Fibroblast of villous mesenchyme (primary cell): Measurements from ENCODE around the gene NAPEPLD. TPM values are rescaled to one million over a fixed set of nuclear protein-coding genes. Genes with fewer than 3 reads are reported as not detected.
"Not testable (repeated sequence)": the region's sequence is repeated elsewhere in the genome, so short reads cannot be mapped to it uniquely, and the experiment has no call there.

Experiments used
- DNase-seq: peaks from one replicate; pipeline ENCODE4 v3.0.0-alpha.2; 2010; ENCODE audit warnings: low read depth
- H3K4me3 ChIP-seq: 2 replicates; pipeline ENCODE4 v1.5.1; 2011; ENCODE audit warnings: low read depth, mild to moderate bottlenecking, low read length
- total RNA-seq: library from RNA; depleted of rRNA; stranded (reverse); fragments of >200 nt; gene quantifications from 2 replicates; pipeline ENCODE4 v1.2.3, GENCODE V29; 2012
- TF ChIP-seq, protein P1 (sequence below): IDR thresholded peaks from 2 replicates; pipeline ENCODE4 v1.5.1; 2012; ENCODE audit warnings: low read depth, mild to moderate bottlenecking, low read length; ENCODE audit not compliant: insufficient read depth

NAPEPLD gene
- total RNA-seq, 1 donor, result 6.5 TPM

DNA sequence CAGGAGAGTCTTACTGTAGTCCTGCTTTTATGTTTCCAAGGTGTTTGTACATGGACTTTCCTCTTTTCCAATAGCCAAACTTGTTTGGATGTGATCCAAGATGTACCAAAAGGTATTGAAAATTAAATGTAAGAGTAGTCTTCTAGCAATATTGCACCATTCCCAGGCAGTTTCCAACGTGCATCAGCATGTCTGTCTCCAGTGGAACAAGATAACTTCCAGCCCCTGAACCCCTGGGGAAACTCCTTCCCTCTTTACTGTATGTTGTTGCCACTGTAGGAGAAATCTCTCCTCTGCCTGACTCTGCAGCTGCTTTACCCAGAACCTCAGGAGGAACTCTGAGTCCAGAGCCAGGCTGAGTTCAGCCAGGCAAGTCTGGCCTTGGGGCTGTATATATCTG, 55.5 kb downstream of the NAPEPLD start:
- no peak for DNase-seq
- TF ChIP-seq, protein P1, sequence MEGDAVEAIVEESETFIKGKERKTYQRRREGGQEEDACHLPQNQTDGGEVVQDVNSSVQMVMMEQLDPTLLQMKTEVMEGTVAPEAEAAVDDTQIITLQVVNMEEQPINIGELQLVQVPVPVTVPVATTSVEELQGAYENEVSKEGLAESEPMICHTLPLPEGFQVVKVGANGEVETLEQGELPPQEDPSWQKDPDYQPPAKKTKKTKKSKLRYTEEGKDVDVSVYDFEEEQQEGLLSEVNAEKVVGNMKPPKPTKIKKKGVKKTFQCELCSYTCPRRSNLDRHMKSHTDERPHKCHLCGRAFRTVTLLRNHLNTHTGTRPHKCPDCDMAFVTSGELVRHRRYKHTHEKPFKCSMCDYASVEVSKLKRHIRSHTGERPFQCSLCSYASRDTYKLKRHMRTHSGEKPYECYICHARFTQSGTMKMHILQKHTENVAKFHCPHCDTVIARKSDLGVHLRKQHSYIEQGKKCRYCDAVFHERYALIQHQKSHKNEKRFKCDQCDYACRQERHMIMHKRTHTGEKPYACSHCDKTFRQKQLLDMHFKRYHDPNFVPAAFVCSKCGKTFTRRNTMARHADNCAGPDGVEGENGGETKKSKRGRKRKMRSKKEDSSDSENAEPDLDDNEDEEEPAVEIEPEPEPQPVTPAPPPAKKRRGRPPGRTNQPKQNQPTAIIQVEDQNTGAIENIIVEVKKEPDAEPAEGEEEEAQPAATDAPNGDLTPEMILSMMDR, result no peak
- no peak overlapping the region for H3K4me3 ChIP-seq

DNA sequence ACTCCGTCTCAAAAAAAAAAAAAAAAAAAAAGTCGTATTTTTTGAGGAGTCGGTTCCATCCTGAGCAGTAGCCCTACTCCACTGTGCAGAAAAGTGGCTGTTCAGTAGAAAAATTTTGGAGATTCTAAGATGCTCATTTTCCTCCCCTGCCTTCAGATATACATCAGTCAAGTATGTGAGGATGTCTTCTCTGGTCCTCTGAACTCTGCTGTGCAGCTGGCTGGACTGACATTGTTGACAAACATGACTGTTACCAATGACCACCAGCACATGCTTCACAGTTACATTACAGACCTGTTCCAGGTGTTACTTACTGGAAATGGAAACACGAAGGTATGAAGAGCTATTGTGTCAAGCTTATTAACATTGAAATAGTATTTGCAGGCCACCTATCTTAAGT, 56.6 kb downstream of the NAPEPLD start:
- not testable (repeated sequence) for H3K4me3 ChIP-seq, DNase-seq

DNA sequence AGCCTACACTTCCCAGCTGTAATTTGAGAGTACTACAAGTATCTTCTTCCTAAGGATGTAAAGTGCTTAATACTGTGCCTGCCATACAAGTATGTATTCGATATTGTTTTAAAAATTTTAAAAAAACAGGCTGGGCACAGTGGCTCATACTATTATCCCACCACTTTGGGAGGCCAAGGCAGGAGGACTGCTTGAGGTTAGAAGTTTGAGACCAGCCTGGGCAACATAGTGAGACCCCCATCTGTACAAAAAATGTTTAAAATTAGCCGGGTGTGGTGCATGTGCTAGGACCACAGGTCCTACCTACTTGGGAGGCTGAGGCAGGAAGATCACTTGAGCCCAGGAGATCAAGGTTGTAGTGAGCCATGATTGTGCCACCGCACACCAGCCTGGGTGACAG, 65.7 kb downstream of the NAPEPLD start:
- TF ChIP-seq, protein P1, result no peak
- no peak overlapping the region for H3K4me3 ChIP-seq

DNA sequence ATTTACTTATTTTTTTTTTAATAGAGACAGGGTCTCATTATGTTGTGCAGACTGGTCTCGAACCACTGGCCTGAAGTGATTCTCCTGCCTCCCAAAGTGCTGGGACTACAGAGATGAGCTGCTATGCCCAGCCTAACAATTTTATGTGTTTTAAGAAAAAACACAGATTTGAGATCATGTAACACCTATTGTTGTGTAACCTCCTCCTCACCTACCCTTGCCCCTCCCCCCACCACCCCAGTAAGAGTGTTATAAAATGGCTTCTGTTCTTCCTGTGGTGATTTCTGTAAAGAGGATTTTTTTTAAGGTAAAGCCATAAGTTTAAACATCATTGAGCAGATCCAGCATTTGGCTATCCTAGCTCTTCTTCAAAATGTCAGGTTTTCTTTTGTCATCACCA, 66.4 kb downstream of the NAPEPLD start:
- no peak overlapping the region for H3K4me3 ChIP-seq
- TF ChIP-seq, protein P1, result no peak

More for the DNA sequence above, 65.7 kb downstream of the NAPEPLD start:
- DNase-seq, result no peak

DNA sequence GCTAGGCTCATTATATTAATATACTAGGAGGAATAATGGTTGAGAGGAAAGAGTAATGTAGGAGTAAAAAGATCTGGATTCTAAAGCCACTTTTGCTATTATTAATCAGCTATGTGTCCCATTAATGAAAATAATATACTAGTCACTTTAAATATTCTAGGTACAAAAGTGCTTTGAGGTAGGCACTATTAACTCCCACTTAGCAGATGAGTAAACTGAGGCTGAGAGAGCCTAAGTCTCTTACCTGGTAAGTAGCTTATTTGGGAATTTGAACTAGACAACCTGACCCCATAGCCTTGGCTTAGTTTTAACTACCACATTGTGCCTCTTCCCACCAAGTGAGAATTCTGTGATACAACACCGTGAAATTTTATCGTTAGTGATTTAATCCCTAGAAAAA, 68.0 kb downstream of the NAPEPLD start:
- no peak for DNase-seq
- TF ChIP-seq, protein P1, result no peak
- H3K4me3 ChIP-seq, result no peak overlapping the region

More for the DNA sequence above, 66.4 kb downstream of the NAPEPLD start:
- no peak for DNase-seq

DNA sequence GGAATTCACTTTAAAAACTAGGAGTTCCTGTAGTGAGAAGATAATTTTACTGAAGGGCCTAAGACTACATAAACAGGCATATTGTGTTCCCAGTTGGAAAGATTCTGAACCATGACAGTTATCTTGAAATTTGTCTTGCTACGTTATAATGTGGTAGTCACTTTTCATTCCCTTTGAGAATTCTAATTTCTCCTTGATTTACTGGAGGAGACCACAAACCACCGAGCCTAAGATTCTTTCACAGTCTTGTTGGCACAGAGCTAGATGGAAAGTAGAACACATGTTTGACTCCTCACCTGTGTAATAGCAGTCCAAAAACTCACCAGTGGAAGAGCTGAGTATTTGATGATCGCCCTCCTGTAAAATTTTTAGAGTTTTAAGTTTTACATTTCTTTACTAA, 69.1 kb downstream of the NAPEPLD start:
- TF ChIP-seq, protein P1, result no peak
- H3K4me3 ChIP-seq, result no peak overlapping the region
- DNase-seq, result no peak

DNA sequence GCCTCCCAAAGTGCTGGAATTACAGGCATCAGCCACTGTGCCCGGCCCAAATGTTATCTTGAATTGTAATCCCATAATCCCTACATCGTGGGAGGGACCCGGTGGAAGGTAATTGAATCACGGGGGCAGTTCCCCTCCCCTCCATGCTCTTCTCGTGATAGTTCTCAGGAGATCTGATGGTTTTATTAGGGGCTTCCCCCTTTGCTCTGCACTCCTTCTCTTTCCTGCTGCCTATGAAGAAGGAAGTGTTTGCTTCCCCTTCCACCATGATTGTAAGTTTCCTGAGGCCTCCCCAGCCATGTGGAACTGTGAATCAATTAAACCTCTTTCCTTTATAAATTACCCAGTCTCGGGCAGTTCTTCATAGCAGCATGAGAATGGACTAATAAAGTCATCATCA, 70.7 kb downstream of the NAPEPLD start:
- not testable (repeated sequence) for H3K4me3 ChIP-seq, DNase-seq

DNA sequence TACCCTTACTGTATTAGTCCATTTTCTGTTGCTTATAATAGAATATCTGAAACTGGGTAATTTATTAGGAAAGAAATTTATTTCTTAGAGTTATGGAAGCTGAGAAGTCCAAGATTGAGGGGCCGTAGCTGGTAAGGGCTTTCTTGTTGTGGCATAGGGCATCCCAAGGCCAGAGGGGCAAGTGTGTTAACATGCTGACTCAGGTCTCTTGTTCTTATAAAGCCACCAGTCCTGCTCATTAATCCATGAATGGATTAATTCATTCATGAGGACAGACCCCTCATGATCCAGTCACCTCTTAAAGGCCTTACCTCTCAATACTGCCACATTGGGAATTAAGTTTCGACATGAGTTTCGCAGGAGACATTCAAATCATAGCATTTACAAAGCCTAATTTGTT, 71.6 kb downstream of the NAPEPLD start:
- DNase-seq, result no peak
- TF ChIP-seq, protein P1, result no peak
- no peak overlapping the region for H3K4me3 ChIP-seq
